Esophagus muscularis mucosa (tissue), 4 donors: ENCODE measurements around the gene ERAS. TPM values are rescaled to one million over a fixed set of nuclear protein-coding genes. Genes with fewer than 3 reads are reported as not detected.

ENCODE experiments used
- DNase-seq: peaks from one replicate; pipeline ENCODE4 v3.0.0-alpha.2; 2017; ENCODE audit errors: extremely low spot score
- H3K27ac ChIP-seq, 4 donors: fragments of 200-600 bp; sonication (generic); replicated peaks in 1 of 4; 1 replicate in 3 of 4; 2 replicates in 1 of 4; pipeline ENCODE4 v1.5.1; 2016 to 2019; ENCODE audit warnings: mild to moderate bottlenecking in 1 of 4
- H3K27me3 ChIP-seq, 4 donors: fragments of 200-600 bp; sonication (generic); one replicate each; pipeline versions ENCODE4 v1.5.1 to v1.6.0; 2016 to 2019
- H3K36me3 ChIP-seq, 4 donors: fragments of 200-600 bp; sonication (generic); one replicate each; pipeline ENCODE4 v1.5.1; 2016 to 2019
- H3K4me1 ChIP-seq, 4 donors: fragments of 200-600 bp; sonication (generic); one replicate each; pipeline ENCODE4 v1.5.1; 2016 to 2019
- H3K4me3 ChIP-seq, 4 donors: fragments of 200-600 bp; sonication (generic); 1 replicate in 2 of 4; 2 replicates in 2 of 4; pipeline ENCODE4 v1.5.1; 2016 to 2019; ENCODE audit warnings: mild to moderate bottlenecking in 4 of 4, moderate library complexity in 1 of 4
- H3K9me3 ChIP-seq, 4 donors: fragments of 200-600 bp; sonication (generic); 1 replicate in 3 of 4; 2 replicates in 1 of 4; pipeline ENCODE4 v1.5.1; 2016 to 2019
- EP300 ChIP-seq: sonication (generic); formaldehyde crosslinking; IDR thresholded peaks from one replicate; pipeline ENCODE4 v1.6.1; 2017; ENCODE audit warnings: antibody characterized with exemption
- POLR2A ChIP-seq: fragments of 450-650 bp; IDR thresholded peaks from one replicate; pipeline ENCODE4 v1.6.1; 2017; ENCODE audit warnings: antibody characterized with exemption, moderate library complexity, mild to moderate bottlenecking, low read depth
- POLR2AphosphoS5 ChIP-seq, 2 donors: sonication (generic); formaldehyde crosslinking; IDR thresholded peaks; one replicate each; pipeline ENCODE4 v1.6.1; 2017; ENCODE audit warnings: antibody characterized with exemption in 2 of 2
- WGBS: methylation state at CpG from one replicate; pipeline ENCODE4 v1.1.5; 2018; 5-methylcytosine and 5-hydroxymethylcytosine counted together
- intact Hi-C: fragments of 100-400 bp; cut with DNase I; formaldehyde crosslinking; loops from one replicate; pipeline ENCODE4 v1.15.1; 2023
- total RNA-seq, 4 donors: library from RNA; depleted of rRNA; stranded (reverse); fragments of >200 nt; gene quantifications; one replicate each; pipeline versions ENCODE4 v1.1.0 to v1.2.1, GENCODE V29; 2016
- TF ChIP-seq, protein P1 (sequence below), 3 experiments: fragments of 200-600 bp in 2 of 3; fragments of 450-650 bp in 1 of 3; sonication (generic) in 2 of 3; IDR thresholded peaks; one replicate each; pipeline ENCODE4 v1.5.1; 2017 to 2019; ENCODE audit warnings: antibody characterized with exemption in 3 of 3, mild to moderate bottlenecking in 2 of 3, moderate library complexity in 1 of 3

ERAS gene
- total RNA-seq, 4 donors from 2014 or later: not detected

GRCh38 chrX:48782795-48783194 is 43.5 kb upstream of the ERAS start:
- Histone ChIP-seq H3K27ac (no peak overlapping the region), H3K4me1 (no peaks in the 10 kb centered on the region), H3K9me3 (no peaks in the 10 kb centered on the region), H3K36me3 (no peaks in the 10 kb centered on the region), H3K4me3 (no peak overlapping the region), H3K27me3 (peaks cover 0 to 15% (median 0%) of the 10 kb centered on the region in 4 donors)
- no peak for DNase-seq
- TF ChIP-seq EP300 (no peak), POLR2AphosphoS5 (IDR thresholded peaks at IDR 0.05) (no peak), POLR2A (no peak)
- TF ChIP-seq, protein P1, sequence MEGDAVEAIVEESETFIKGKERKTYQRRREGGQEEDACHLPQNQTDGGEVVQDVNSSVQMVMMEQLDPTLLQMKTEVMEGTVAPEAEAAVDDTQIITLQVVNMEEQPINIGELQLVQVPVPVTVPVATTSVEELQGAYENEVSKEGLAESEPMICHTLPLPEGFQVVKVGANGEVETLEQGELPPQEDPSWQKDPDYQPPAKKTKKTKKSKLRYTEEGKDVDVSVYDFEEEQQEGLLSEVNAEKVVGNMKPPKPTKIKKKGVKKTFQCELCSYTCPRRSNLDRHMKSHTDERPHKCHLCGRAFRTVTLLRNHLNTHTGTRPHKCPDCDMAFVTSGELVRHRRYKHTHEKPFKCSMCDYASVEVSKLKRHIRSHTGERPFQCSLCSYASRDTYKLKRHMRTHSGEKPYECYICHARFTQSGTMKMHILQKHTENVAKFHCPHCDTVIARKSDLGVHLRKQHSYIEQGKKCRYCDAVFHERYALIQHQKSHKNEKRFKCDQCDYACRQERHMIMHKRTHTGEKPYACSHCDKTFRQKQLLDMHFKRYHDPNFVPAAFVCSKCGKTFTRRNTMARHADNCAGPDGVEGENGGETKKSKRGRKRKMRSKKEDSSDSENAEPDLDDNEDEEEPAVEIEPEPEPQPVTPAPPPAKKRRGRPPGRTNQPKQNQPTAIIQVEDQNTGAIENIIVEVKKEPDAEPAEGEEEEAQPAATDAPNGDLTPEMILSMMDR (IDR thresholded peaks at IDR 0.05): no peak
- intact Hi-C loops: no loop called here
- WGBS: 89% methylated on average over 8 of the region's 13 CpGs

DNA sequence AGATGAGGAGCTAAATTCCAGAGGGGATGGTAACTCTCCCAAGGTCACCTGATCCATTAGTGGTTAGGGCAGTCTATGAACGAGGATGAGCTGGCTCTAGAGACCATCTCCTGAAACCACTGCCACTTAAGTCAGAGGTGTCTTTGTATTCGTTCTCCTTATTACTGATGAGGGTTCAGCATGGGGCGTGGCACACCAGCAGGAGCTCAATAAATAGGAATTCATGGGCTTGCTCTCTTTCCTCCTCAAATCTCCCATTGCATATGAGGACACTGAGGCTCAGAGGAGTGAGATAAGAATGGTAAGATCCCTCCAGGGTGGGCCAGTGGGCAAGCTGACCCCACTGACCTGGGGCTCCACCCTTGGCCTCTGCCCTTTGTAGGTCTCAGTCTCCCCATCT is 41.6 kb upstream of the ERAS start:
- Histone ChIP-seq H3K27me3 (peaks cover 0 to 16% (median 0%) of the 10 kb centered on the region in 4 donors), H3K9me3 (no peaks in the 10 kb centered on the region), H3K36me3 (no peaks in the 10 kb centered on the region), H3K4me1 (no peaks in the 10 kb centered on the region), H3K27ac (no peak overlapping the region), H3K4me3 (no peak overlapping the region)
- intact Hi-C loops: no loop called here
- WGBS: 73% methylated on average over 3 of the region's 3 CpGs
- DNase-seq: no peak
- TF ChIP-seq POLR2A: no peak
- no peak for TF ChIP-seq POLR2AphosphoS5 (IDR thresholded peaks at IDR 0.05)
- TF ChIP-seq, protein P1 (IDR thresholded peaks at IDR 0.05): no peak
- TF ChIP-seq EP300: no peak

GRCh38 chrX:48785186-48785539 is 41.1 kb upstream of the ERAS start:
- intact Hi-C loops: no loop called here
- WGBS: 88% methylated on average over 1 of the region's 1 CpG
- H3K9me3 ChIP-seq: no peaks in the 10 kb centered on the region
- peaks cover 0 to 16% (median 0%) of the 10 kb centered on the region in 4 donors for H3K27me3 ChIP-seq
- no peaks in the 10 kb centered on the region for H3K4me1 ChIP-seq
- H3K36me3 ChIP-seq: no peaks in the 10 kb centered on the region
- no peak overlapping the region for H3K27ac ChIP-seq
- TF ChIP-seq POLR2A (no peak), POLR2AphosphoS5 (IDR thresholded peaks at IDR 0.05) (no peak), EP300 (no peak)
- TF ChIP-seq, protein P1 (IDR thresholded peaks at IDR 0.05): no peak
- no peak overlapping the region for H3K4me3 ChIP-seq
- no peak for DNase-seq

- no peaks in the 10 kb centered on the region for H3K9me3 ChIP-seq
- no peak overlapping the region for H3K27ac ChIP-seq
- no peaks in the 10 kb centered on the region for H3K4me1 ChIP-seq
- TF ChIP-seq POLR2AphosphoS5 (IDR thresholded peaks at IDR 0.05) (no peak), POLR2A (no peak), EP300 (no peak)
- TF ChIP-seq, protein P1 (IDR thresholded peaks at IDR 0.05): no peak
- intact Hi-C loops: no loop called here
- peaks cover 0 to 16% (median 0%) of the 10 kb centered on the region in 4 donors for H3K27me3 ChIP-seq
- no peaks in the 10 kb centered on the region for H3K36me3 ChIP-seq
- H3K4me3 ChIP-seq: no peak overlapping the region
- WGBS: 73% methylated on average over 12 of the region's 16 CpGs
- DNase-seq: no peak
Measured at GRCh38 chrX:48785540-48786214, 40.6 kb upstream of the ERAS start.

DNA sequence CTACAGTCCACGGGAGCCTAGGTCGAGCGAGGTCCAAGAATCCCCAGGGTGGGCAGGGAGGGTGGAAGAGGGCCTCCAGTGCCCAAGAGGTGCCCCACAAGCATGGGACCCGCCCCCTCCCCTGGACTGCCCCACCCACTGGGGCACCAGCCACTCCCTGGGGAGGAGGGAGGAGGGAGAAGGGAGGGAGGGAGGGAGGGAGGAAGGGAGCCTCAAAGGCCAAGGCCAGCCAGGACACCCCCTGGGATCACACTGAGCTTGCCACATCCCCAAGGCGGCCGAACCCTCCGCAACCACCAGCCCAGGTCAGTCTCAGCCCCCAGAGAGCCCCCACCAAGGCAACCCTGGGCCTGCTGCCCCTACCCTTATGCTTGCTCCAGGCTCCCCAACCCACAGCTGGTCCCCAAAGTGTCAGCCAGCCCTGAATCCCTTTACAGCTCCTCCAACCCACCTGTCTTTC is 39.9 kb upstream of the ERAS start, which contains the start of gene GATA1:
TSS of gene GATA1 (plus strand) at position 250 of the 460 bp plus-strand sequence. CDS start 4,520 bp downstream, outside the sequence.
- Histone ChIP-seq H3K4me1 (no peaks in the 10 kb centered on the region), H3K4me3 (no peak within 1 kb of the TSS), H3K27ac (no peak within 1 kb of the TSS), H3K36me3 (no peaks in the 10 kb centered on the region), H3K9me3 (no peaks in the 10 kb centered on the region), H3K27me3 (peaks cover 0 to 16% (median 0%) of the 10 kb centered on the region in 4 donors)
- DNase-seq: no peak
- WGBS: 87% methylated on average over 6 of the region's 7 CpGs
- no peak for TF ChIP-seq POLR2AphosphoS5 (IDR thresholded peaks at IDR 0.05)
- TF ChIP-seq EP300: no peak
- TF ChIP-seq, protein P1 (IDR thresholded peaks at IDR 0.05): no peak
- TF ChIP-seq POLR2A: no peak
- intact Hi-C loops: no loop called here
